ENCODE results near the gene OSBPL7.

DNA sequence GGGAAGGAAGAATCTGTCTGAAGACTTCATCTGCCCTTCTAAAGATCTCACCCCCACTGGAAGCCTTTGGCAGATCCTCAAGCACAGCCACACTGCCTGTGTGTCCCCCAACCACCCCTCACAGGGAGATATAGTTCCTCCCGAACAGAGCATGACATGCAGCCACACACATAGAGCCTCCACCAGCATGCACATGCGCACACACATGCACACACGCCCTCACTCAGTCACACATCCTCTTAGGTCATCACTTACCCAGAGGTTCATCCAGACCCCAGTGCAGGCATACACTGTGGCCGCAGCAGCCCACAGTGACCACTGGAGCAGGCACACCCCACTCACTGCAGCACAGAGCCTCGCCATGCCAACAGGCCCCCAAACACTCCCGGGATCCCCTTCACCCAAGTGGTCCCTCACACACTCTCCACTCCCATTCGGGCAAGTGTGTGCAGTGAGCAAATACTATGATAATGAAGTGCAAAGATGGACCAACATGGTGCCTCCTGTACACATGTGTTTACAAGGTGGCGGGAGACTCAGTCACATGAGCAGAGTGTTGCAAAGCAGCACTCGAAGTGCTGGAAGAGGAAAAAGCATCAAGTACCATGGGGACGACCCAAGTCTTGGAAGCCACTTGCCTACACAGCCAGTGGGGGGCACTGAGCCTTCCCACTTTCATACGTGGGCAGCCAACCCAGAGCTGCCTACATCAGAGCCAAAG is 46.4 kb upstream of the OSBPL7 start:
- TF ChIP-seq POLR2A (IDR thresholded peaks at IDR 0.05) (no peak), POLR2AphosphoS5 (IDR thresholded peaks at IDR 0.05; ENCODE audit: insufficient read depth in 1 of 2, low read depth in 1 of 2) (no peak)
- TF ChIP-seq, protein P1, sequence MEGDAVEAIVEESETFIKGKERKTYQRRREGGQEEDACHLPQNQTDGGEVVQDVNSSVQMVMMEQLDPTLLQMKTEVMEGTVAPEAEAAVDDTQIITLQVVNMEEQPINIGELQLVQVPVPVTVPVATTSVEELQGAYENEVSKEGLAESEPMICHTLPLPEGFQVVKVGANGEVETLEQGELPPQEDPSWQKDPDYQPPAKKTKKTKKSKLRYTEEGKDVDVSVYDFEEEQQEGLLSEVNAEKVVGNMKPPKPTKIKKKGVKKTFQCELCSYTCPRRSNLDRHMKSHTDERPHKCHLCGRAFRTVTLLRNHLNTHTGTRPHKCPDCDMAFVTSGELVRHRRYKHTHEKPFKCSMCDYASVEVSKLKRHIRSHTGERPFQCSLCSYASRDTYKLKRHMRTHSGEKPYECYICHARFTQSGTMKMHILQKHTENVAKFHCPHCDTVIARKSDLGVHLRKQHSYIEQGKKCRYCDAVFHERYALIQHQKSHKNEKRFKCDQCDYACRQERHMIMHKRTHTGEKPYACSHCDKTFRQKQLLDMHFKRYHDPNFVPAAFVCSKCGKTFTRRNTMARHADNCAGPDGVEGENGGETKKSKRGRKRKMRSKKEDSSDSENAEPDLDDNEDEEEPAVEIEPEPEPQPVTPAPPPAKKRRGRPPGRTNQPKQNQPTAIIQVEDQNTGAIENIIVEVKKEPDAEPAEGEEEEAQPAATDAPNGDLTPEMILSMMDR (IDR thresholded peaks at IDR 0.05), result no peak
